Fibroblast of skin of abdomen (primary cell): ENCODE measurements around the gene WDR33.
"Not testable (repeated sequence)": the region's sequence is repeated elsewhere in the genome, so short reads cannot be mapped to it uniquely, and the experiment has no call there.

Source experiments
- DNase-seq: peaks from one replicate; pipeline ENCODE4 v3.0.0-alpha.2; 2013

The WDR33 gene

GRCh38 chr2:127762441-127762840, 48.5 kb downstream of the WDR33 start:
- DNase-seq = no peak

- peak; percentile 10 for DNase-seq
These were observed 51.0 kb downstream of the WDR33 start for GRCh38 chr2:127759931-127760330.

GRCh38 chr2:127754186-127754585, 56.8 kb downstream of the WDR33 start:
- no peak for DNase-seq

GRCh38 chr2:127753374-127753773, 57.6 kb downstream of the WDR33 start:
- DNase-seq = no peak

- DNase-seq = not testable (repeated sequence)
These were observed 61.4 kb downstream of the WDR33 start for GRCh38 chr2:127749537-127749936.

- no peak for DNase-seq
These were observed 63.4 kb downstream of the WDR33 start for GRCh38 chr2:127747621-127748020.

- no peak for DNase-seq
These were observed 67.4 kb downstream of the WDR33 start for GRCh38 chr2:127743477-127744026.

- DNase-seq = no peak
These were observed 70.2 kb downstream of the WDR33 start for GRCh38 chr2:127740665-127741288.

- DNase-seq = no peak
These were observed 71.2 kb downstream of the WDR33 start for GRCh38 chr2:127739800-127740199.

GRCh38 chr2:127737892-127738291, 73.1 kb downstream of the WDR33 start:
- no peak for DNase-seq

- DNase-seq = no peak
These were observed 75.2 kb downstream of the WDR33 start for GRCh38 chr2:127735537-127736399.

- no peak for DNase-seq
These were observed 75.9 kb downstream of the WDR33 start for GRCh38 chr2:127735044-127735443.

- peak; percentile 26 for DNase-seq
These were observed 77.0 kb downstream of the WDR33 start for GRCh38 chr2:127733816-127734537.

- no peak for DNase-seq
These were observed 77.7 kb downstream of the WDR33 start for GRCh38 chr2:127733113-127733815.

- DNase-seq = no peak
These were observed 84.7 kb downstream of the WDR33 start for GRCh38 chr2:127726158-127726880.

- DNase-seq = no peak
These were observed 88.2 kb downstream of the WDR33 start for GRCh38 chr2:127722807-127723206.

GRCh38 chr2:127721978-127722355, 89.0 kb downstream of the WDR33 start:
- no peak for DNase-seq

- DNase-seq = peak; percentile 19
These were observed 89.5 kb downstream of the WDR33 start for GRCh38 chr2:127721311-127721977.

- no peak for DNase-seq
These were observed 91.4 kb downstream of the WDR33 start for GRCh38 chr2:127719301-127720218.

GRCh38 chr2:127718271-127718670, 92.7 kb downstream of the WDR33 start:
- DNase-seq = no peak
